Nephron progenitor cell (in vitro differentiated cells): ENCODE measurements around the gene FIG4.

Source experiments
- DNase-seq: peaks from one replicate; pipeline ENCODE4 v3.0.0; 2021
- H3K27ac Mint-ChIP-seq: 2 replicates; pipeline ENCODE4 v1.8.0; 2021; ENCODE audit warnings: mild to moderate bottlenecking, moderate library complexity, mixed read lengths
- H3K27me3 Mint-ChIP-seq: 2 replicates; pipeline ENCODE4 v1.8.0; 2021; ENCODE audit warnings: mild to moderate bottlenecking, low read depth, mixed read lengths; ENCODE audit not compliant: poor library complexity
- H3K36me3 Mint-ChIP-seq: 2 replicates; pipeline ENCODE4 v1.8.0; 2021; ENCODE audit warnings: low read depth, mixed read lengths
- H3K4me1 Mint-ChIP-seq: 2 replicates; pipeline ENCODE4 v1.8.0; 2021; ENCODE audit warnings: mixed read lengths
- H3K4me3 Mint-ChIP-seq: 2 replicates; pipeline ENCODE4 v1.8.0; 2021; ENCODE audit warnings: mild to moderate bottlenecking, moderate library complexity, mixed read lengths
- H3K9me3 Mint-ChIP-seq: 2 replicates; pipeline ENCODE4 v1.8.0; 2021; ENCODE audit warnings: mild to moderate bottlenecking, moderate library complexity, mixed read lengths
- TF ChIP-seq, protein P1 (sequence below): fragments of 200-600 bp; sonication (generic); IDR thresholded peaks from 2 replicates; pipeline ENCODE4 v1.5.0; 2021; ENCODE audit warnings: antibody characterized with exemption

The FIG4 gene

DNA sequence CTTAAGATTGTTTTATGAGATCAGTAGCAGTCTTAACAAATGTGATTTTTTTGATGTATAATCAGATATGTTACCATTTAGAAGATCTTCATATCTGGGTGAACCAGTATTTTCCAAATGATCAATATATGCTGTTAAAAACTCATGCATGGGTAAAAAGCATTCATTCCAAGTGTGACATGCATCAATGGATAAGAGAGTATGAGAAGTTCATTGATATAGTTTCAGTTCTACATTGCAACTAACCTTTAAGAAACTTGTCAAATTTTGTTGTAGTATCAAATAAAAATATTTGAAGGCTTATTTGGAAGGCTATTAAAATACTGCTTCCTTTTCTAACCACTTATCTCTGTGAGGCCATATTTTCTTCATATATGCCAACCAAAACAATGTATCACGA lies 117.7 kb downstream of the FIG4 start:
- H3K27ac Mint-ChIP-seq, result no peak overlapping the region
- no peak overlapping the region for H3K4me3 Mint-ChIP-seq
- no peaks in the 10 kb centered on the region for H3K27me3 Mint-ChIP-seq
- peaks cover 6% of the 10 kb centered on the region for H3K4me1 Mint-ChIP-seq
- H3K36me3 Mint-ChIP-seq, result peaks cover 9% of the 10 kb centered on the region
- H3K9me3 Mint-ChIP-seq, result no peaks in the 10 kb centered on the region
- DNase-seq, result no peak
- TF ChIP-seq, protein P1, sequence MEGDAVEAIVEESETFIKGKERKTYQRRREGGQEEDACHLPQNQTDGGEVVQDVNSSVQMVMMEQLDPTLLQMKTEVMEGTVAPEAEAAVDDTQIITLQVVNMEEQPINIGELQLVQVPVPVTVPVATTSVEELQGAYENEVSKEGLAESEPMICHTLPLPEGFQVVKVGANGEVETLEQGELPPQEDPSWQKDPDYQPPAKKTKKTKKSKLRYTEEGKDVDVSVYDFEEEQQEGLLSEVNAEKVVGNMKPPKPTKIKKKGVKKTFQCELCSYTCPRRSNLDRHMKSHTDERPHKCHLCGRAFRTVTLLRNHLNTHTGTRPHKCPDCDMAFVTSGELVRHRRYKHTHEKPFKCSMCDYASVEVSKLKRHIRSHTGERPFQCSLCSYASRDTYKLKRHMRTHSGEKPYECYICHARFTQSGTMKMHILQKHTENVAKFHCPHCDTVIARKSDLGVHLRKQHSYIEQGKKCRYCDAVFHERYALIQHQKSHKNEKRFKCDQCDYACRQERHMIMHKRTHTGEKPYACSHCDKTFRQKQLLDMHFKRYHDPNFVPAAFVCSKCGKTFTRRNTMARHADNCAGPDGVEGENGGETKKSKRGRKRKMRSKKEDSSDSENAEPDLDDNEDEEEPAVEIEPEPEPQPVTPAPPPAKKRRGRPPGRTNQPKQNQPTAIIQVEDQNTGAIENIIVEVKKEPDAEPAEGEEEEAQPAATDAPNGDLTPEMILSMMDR, result no peak

GRCh38 chr6:109815054-109815453 lies 124.0 kb downstream of the FIG4 start:
- Mint-ChIP-seq H3K27ac (no peak overlapping the region), H3K4me1 (peaks cover 7% of the 10 kb centered on the region), H3K9me3 (no peaks in the 10 kb centered on the region), H3K27me3 (no peaks in the 10 kb centered on the region), H3K36me3 (no peaks in the 10 kb centered on the region), H3K4me3 (no peak overlapping the region)
- TF ChIP-seq, protein P1, result no peak
- no peak for DNase-seq

GRCh38 chr6:109816452-109817374 lies 125.6 kb downstream of the FIG4 start:
- H3K4me1 Mint-ChIP-seq, result peaks cover 7% of the 10 kb centered on the region
- no peaks in the 10 kb centered on the region for H3K9me3 Mint-ChIP-seq
- no peak overlapping the region for H3K4me3 Mint-ChIP-seq
- no peaks in the 10 kb centered on the region for H3K27me3 Mint-ChIP-seq
- H3K36me3 Mint-ChIP-seq, result no peaks in the 10 kb centered on the region
- H3K27ac Mint-ChIP-seq, result no peak overlapping the region
- TF ChIP-seq, protein P1, result no peak
- DNase-seq, result no peak

DNA sequence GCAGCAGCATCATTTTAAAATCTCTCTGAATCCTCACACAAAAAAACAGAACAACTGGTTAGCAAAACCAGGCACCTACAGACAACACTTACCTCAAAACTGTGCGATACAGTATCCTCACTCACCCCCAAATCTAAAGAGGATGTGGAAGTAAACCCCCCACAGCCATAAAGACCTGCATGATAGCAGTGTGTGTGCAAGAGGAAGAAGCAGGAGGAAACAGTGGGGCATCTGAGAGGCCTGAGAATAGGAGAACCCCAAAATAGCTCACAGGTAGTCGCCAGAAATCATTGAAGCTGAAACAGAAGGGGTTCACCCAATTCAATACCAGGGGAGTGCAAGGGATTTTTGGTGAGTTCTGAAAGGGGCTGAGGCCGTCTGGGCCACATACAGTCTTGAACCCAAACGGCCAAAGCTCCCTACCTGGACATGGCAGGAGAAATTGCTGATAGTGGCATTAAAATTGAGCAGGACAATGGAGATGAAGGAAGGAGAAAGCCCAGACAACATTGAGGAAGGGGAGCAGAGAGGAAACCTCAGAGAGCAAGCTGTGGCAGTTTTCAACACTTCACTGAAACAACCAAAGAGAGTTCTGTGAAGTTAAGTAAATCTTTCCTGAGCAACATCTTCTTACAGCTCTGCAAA lies 129.7 kb downstream of the FIG4 start:
- no peaks in the 10 kb centered on the region for H3K4me1 Mint-ChIP-seq
- no peak overlapping the region for H3K27ac Mint-ChIP-seq
- no peak overlapping the region for H3K4me3 Mint-ChIP-seq
- TF ChIP-seq, protein P1, result no peak
- peaks cover 5% of the 10 kb centered on the region for H3K36me3 Mint-ChIP-seq
- no peaks in the 10 kb centered on the region for H3K27me3 Mint-ChIP-seq
- DNase-seq, result no peak
- H3K9me3 Mint-ChIP-seq, result no peaks in the 10 kb centered on the region

- TF ChIP-seq, protein P1, result no peak
- Mint-ChIP-seq H3K4me3 (no peak overlapping the region), H3K36me3 (peaks cover 9% of the 10 kb centered on the region), H3K27ac (no peak overlapping the region), H3K4me1 (no peaks in the 10 kb centered on the region), H3K27me3 (no peaks in the 10 kb centered on the region), H3K9me3 (no peaks in the 10 kb centered on the region)
- DNase-seq, result no peak
Observed at GRCh38 chr6:109821428-109821827, 130.3 kb downstream of the FIG4 start.
